GM18517 (cell line): Measurements from ENCODE around the gene LFNG.

ENCODE experiments used
- ATAC-seq: cut with Tn5 transposase; IDR thresholded peaks from one replicate; pipeline ENCODE4 v1.9.1; 2021; ENCODE audit warnings: mild to moderate bottlenecking, moderate library complexity; ENCODE audit not compliant: unreplicated experiment

LFNG gene

GRCh38 chr7:2568521-2569223 is 49.1 kb downstream of the LFNG start:
- no peak for ATAC-seq

GRCh38 chr7:2569421-2569820 is 49.8 kb downstream of the LFNG start:
- no peak for ATAC-seq

- no peak for ATAC-seq
These were observed 50.4 kb downstream of the LFNG start for GRCh38 chr7:2570021-2570420.

DNA sequence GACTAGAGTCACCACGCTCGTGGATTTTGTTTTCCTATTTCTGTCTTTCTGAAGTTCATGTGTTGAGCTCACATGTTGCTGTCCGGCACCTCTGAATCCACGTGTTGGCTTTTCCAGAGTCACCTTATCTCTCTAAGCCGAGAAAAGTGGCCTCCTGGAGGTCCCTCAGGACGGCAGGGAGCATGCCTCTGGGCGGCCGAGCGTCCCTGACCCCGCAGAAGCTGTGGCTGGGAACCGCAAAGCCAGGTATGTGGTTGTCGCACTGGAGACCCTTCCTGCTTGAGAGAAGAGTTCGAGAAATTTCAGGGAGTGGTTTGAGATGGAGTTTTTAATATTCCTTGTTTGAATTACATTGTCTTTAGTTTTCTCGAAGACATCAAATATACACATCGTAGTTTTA is 51.8 kb downstream of the LFNG start:
- no peak for ATAC-seq

DNA sequence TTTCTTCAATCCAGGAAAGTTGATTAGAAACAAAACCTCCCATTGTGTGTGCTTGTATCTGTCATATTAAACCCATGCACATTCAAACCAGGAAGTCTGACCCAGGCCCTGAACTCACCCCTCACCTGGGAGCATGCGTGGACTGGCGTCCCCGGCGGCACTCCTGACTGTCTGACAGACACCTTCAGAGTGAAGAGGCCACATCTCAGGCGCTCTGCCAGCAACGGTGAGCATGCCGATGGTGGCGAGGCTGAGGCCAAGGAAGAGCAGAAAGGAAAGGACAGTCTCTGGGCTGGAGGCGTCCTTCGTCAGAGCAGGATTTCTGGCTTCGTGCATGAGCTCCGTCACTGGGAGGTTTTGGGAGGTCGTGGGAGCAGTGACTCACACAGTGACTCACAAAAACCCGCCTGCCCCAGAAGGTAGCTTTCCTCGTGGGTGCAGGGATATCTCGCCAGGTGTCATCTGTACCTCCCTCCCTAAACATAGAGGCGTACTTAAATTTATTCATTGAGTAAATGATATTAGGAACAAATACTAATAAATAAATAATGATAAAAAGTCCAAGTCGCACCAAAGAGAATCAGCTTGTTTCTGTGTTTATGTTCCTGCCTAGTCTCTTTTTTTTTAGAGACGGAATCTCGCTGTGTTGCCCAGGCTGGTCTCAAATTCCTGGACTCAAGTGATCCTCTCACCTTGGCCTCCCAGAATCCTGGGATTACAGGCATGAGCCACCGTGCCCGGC is 52.7 kb downstream of the LFNG start:
- ATAC-seq = no peak

GRCh38 chr7:2573761-2574160 is 54.2 kb downstream of the LFNG start:
- no peak for ATAC-seq

- ATAC-seq = no peak
These were observed 55.6 kb downstream of the LFNG start for GRCh38 chr7:2575046-2575732.

DNA sequence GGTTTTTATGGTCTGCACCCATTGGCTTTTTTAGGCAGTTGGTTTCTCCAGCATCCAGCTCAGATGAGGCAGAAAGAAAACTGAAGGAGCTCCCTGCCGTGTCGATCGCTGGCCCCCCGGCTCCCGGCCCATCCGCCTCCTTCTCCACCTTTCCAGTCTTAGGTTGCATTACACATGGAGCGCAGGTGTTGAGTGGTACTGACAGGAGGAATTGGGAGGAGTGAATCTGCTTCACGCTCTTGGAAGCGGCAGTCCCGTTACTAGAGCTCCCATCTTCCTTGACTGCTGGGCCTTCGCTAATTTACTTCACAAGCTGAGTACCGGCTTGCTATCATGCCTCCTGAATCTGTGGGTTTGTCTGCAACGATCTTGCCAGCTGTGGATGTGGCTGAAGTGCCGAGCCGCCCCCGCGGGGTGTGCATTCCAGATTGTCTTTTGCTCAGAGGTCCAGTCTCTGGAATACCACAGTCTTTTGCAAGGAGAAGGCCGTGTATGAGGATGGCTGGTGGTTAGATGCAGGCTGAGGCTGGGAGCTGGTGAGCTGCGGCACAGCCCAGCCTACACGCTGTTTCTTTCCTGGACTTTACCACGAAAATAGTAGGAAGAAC is 56.3 kb downstream of the LFNG start:
- no peak for ATAC-seq

GRCh38 chr7:2576742-2577491 is 57.3 kb downstream of the LFNG start:
- no peak for ATAC-seq
